Measurements from ENCODE around the gene PIEZO2.
A peak's percentile ranks its signal among the peaks of the same experiment; 100 is the strongest.
"Not testable (repeated sequence)": the region's sequence is repeated elsewhere in the genome, so short reads cannot be mapped to it uniquely, and the experiment has no call there.

PIEZO2 gene

GRCh38 chr18:10914610-10915009 is 234.8 kb downstream of the PIEZO2 start:
- H2BK5ac ChIP-seq (ENCODE audit: low read depth, low read length, poor library complexity); H2BK12ac ChIP-seq (ENCODE audit: low read length); H3K27ac ChIP-seq (ENCODE audit: low read depth, low read length); H3K4ac ChIP-seq (ENCODE audit: low read depth, low read length); H2AFZ ChIP-seq (ENCODE audit: insufficient read depth, low read length, poor library complexity); H2BK120ac ChIP-seq (ENCODE audit: insufficient read depth, low read length, poor library complexity); DNase-seq; H3K36me3 ChIP-seq (ENCODE audit: control insufficient read depth in 1 of 2, insufficient read depth in 2 of 2, low read length in 2 of 2); H2AK5ac ChIP-seq (ENCODE audit: low read length); H3K14ac ChIP-seq (ENCODE audit: low read length); H3K4me3 ChIP-seq (ENCODE audit: low read depth, low read length); H3K18ac ChIP-seq (ENCODE audit: low read length); H4K12ac ChIP-seq (ENCODE audit: low read depth, low read length); H3K79me2 ChIP-seq (ENCODE audit: control insufficient read depth, insufficient read depth, low read length, poor library complexity); H3K79me1 ChIP-seq (ENCODE audit: low read length); H4K91ac ChIP-seq (ENCODE audit: low read depth, low read length); H3K4me2 ChIP-seq (ENCODE audit: low read length); H4K8ac ChIP-seq (ENCODE audit: low read depth, low read length); H3K27me3 ChIP-seq (ENCODE audit: insufficient read depth, low read length); H3K4me1 ChIP-seq (ENCODE audit: control insufficient read depth in 1 of 2, insufficient read depth in 2 of 2, low read length in 2 of 2); H3K9ac ChIP-seq (ENCODE audit: low read length); H3K23ac ChIP-seq (ENCODE audit: low read length); H3K9me3 ChIP-seq (ENCODE audit: insufficient read depth, low read depth, low read length): not testable (repeated sequence)
- WGBS (ENCODE audit: extremely low coverage, insufficient coverage, insufficient read length): no CpG with 5 or more reads among the region's 8 CpGs

DNA sequence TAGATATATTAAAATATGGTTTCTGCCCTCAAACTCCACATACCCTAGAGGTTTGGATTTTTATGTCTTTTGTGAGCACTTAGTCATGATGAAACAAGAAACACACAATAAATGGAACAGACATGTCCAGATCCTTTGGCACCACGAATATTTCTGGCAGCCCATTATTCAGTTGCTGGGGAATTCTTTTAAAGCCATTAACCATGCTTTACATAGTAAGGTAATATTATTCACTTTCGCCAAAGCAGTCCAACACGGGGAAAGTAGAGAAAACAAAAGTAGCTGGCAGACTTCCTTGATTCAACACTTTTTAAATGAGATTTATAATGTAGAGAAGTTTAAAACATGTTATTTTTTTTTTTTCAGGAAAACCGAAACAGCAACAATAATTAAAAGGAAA is 235.4 kb downstream of the PIEZO2 start:
- Histone ChIP-seq H3K23ac (ENCODE audit: low read length) (no peak overlapping the region), H2AK5ac (ENCODE audit: low read length) (no peak overlapping the region), H3K4me1 (ENCODE audit: control insufficient read depth in 1 of 2, insufficient read depth in 2 of 2, low read length in 2 of 2) (no peaks in the 10 kb centered on the region), H4K12ac (ENCODE audit: low read depth, low read length) (no peak overlapping the region), H4K8ac (ENCODE audit: low read depth, low read length) (no peak overlapping the region), H2BK5ac (ENCODE audit: low read depth, low read length, poor library complexity) (no peak overlapping the region), H3K79me2 (ENCODE audit: control insufficient read depth, insufficient read depth, low read length, poor library complexity) (no peaks in the 10 kb centered on the region), H3K79me1 (ENCODE audit: low read length) (peaks cover 2% of the 10 kb centered on the region), H3K9ac (ENCODE audit: low read length) (no peak overlapping the region), H3K4me3 (ENCODE audit: low read depth, low read length) (no peak overlapping the region), H3K27ac (ENCODE audit: low read depth, low read length) (no peak overlapping the region), H3K27me3 (ENCODE audit: insufficient read depth, low read length) (no peaks in the 10 kb centered on the region), H4K91ac (ENCODE audit: low read depth, low read length) (no peak overlapping the region), H3K14ac (ENCODE audit: low read length) (no peak overlapping the region), H3K36me3 (ENCODE audit: control insufficient read depth in 1 of 2, insufficient read depth in 2 of 2, low read length in 2 of 2) (no peaks in the 10 kb centered on the region), H2BK120ac (ENCODE audit: insufficient read depth, low read length, poor library complexity) (no peak overlapping the region), H3K4me2 (ENCODE audit: low read length) (no peak overlapping the region), H2BK12ac (ENCODE audit: low read length) (no peak overlapping the region), H3K18ac (ENCODE audit: low read length) (no peak overlapping the region), H2AFZ (ENCODE audit: insufficient read depth, low read length, poor library complexity) (no peak overlapping the region), H3K9me3 (ENCODE audit: insufficient read depth, low read depth, low read length) (no peaks in the 10 kb centered on the region), H3K4ac (ENCODE audit: low read depth, low read length) (no peak overlapping the region)
- no peak for DNase-seq
- no CpG with 5 or more reads among the region's 4 CpGs for WGBS (ENCODE audit: extremely low coverage, insufficient coverage, insufficient read length)

GRCh38 chr18:10912790-10913545 is 236.4 kb downstream of the PIEZO2 start:
- Histone ChIP-seq H4K8ac (ENCODE audit: low read depth, low read length) (peak overlapping the region; percentile 54), H3K9me3 (ENCODE audit: insufficient read depth, low read depth, low read length) (no peaks in the 10 kb centered on the region), H2BK12ac (ENCODE audit: low read length) (peak overlapping the region; percentile 64), H3K27ac (ENCODE audit: low read depth, low read length) (no peak overlapping the region), H3K4me2 (ENCODE audit: low read length) (no peak overlapping the region), H2AFZ (ENCODE audit: insufficient read depth, low read length, poor library complexity) (no peak overlapping the region), H3K23ac (ENCODE audit: low read length) (no peak overlapping the region), H4K12ac (ENCODE audit: low read depth, low read length) (no peak overlapping the region), H2BK120ac (ENCODE audit: insufficient read depth, low read length, poor library complexity) (peak overlapping the region; percentile 43), H4K91ac (ENCODE audit: low read depth, low read length) (peak overlapping the region; percentile 47), H3K14ac (ENCODE audit: low read length) (no peak overlapping the region), H3K4me1 (ENCODE audit: control insufficient read depth in 1 of 2, insufficient read depth in 2 of 2, low read length in 2 of 2) (no peaks in the 10 kb centered on the region), H3K79me2 (ENCODE audit: control insufficient read depth, insufficient read depth, low read length, poor library complexity) (no peaks in the 10 kb centered on the region), H3K9ac (ENCODE audit: low read length) (no peak overlapping the region), H3K4me3 (ENCODE audit: low read depth, low read length) (no peak overlapping the region), H2BK5ac (ENCODE audit: low read depth, low read length, poor library complexity) (peak overlapping the region; percentile 76), H3K4ac (ENCODE audit: low read depth, low read length) (no peak overlapping the region), H3K27me3 (ENCODE audit: insufficient read depth, low read length) (no peaks in the 10 kb centered on the region), H3K18ac (ENCODE audit: low read length) (no peak overlapping the region), H3K36me3 (ENCODE audit: control insufficient read depth in 1 of 2, insufficient read depth in 2 of 2, low read length in 2 of 2) (no peaks in the 10 kb centered on the region), H3K79me1 (ENCODE audit: low read length) (peaks cover 2% of the 10 kb centered on the region), H2AK5ac (ENCODE audit: low read length) (peak overlapping the region; percentile 86)
- no CpG with 5 or more reads among the region's 6 CpGs for WGBS (ENCODE audit: extremely low coverage, insufficient coverage, insufficient read length)
- no peak for DNase-seq

- Histone ChIP-seq H2AK5ac (ENCODE audit: low read length) (no peak overlapping the region), H3K27me3 (ENCODE audit: insufficient read depth, low read length) (no peaks in the 10 kb centered on the region), H2BK12ac (ENCODE audit: low read length) (no peak overlapping the region), H3K14ac (ENCODE audit: low read length) (no peak overlapping the region), H4K12ac (ENCODE audit: low read depth, low read length) (no peak overlapping the region), H3K4me1 (ENCODE audit: control insufficient read depth in 1 of 2, insufficient read depth in 2 of 2, low read length in 2 of 2) (no peaks in the 10 kb centered on the region), H2BK120ac (ENCODE audit: insufficient read depth, low read length, poor library complexity) (no peak overlapping the region), H3K23ac (ENCODE audit: low read length) (no peak overlapping the region), H3K18ac (ENCODE audit: low read length) (no peak overlapping the region), H4K8ac (ENCODE audit: low read depth, low read length) (no peak overlapping the region), H3K4me2 (ENCODE audit: low read length) (no peak overlapping the region), H2AFZ (ENCODE audit: insufficient read depth, low read length, poor library complexity) (no peak overlapping the region), H2BK5ac (ENCODE audit: low read depth, low read length, poor library complexity) (no peak overlapping the region), H3K79me1 (ENCODE audit: low read length) (peaks cover 2% of the 10 kb centered on the region), H3K4me3 (ENCODE audit: low read depth, low read length) (no peak overlapping the region), H4K91ac (ENCODE audit: low read depth, low read length) (no peak overlapping the region), H3K9me3 (ENCODE audit: insufficient read depth, low read depth, low read length) (no peaks in the 10 kb centered on the region), H3K27ac (ENCODE audit: low read depth, low read length) (no peak overlapping the region), H3K9ac (ENCODE audit: low read length) (no peak overlapping the region), H3K4ac (ENCODE audit: low read depth, low read length) (no peak overlapping the region), H3K79me2 (ENCODE audit: control insufficient read depth, insufficient read depth, low read length, poor library complexity) (no peaks in the 10 kb centered on the region), H3K36me3 (ENCODE audit: control insufficient read depth in 1 of 2, insufficient read depth in 2 of 2, low read length in 2 of 2) (no peaks in the 10 kb centered on the region)
- WGBS (ENCODE audit: extremely low coverage, insufficient coverage, insufficient read length): no CpG with 5 or more reads among the region's 4 CpGs
- DNase-seq: no peak
Measured at GRCh38 chr18:10909724-10910123, 239.6 kb downstream of the PIEZO2 start.
